SK-N-SH treated with all-trans-retinoic acid at 6 μM for 48 hours (cell line): ENCODE measurements around the gene LRRC4B.

ENCODE experiments used
- ATAC-seq: fragments of 200-7000 bp; cut with Tn5 transposase; 3 replicates; pipeline ENCODE4 v1.9.1; 2020; ENCODE audit warnings: mild to moderate bottlenecking, moderate library complexity
- ARNTL ChIP-seq: fragments of 450-650 bp; formaldehyde crosslinking; IDR thresholded peaks from 2 replicates; pipeline ENCODE4 v1.5.0; 2020; ENCODE audit warnings: low read depth, mild to moderate bottlenecking, moderate library complexity, borderline replicate concordance
- BACH2 ChIP-seq: fragments of 250-450 bp; sonication (Bioruptor Pico); IDR thresholded peaks from 2 replicates; pipeline ENCODE4 v1.9.0; 2021; ENCODE audit warnings: mild to moderate bottlenecking, borderline replicate concordance
- CREB5 ChIP-seq: fragments of 250-450 bp; sonication (Bioruptor Pico); IDR thresholded peaks from 2 replicates; pipeline ENCODE4 v1.5.1; 2020; ENCODE audit warnings: low read depth, mild to moderate bottlenecking, moderate library complexity
- CSRNP3 ChIP-seq: fragments of 250-450 bp; sonication (Bioruptor Pico); IDR thresholded peaks from 2 replicates; pipeline ENCODE4 v1.5.1; 2021; ENCODE audit warnings: mild to moderate bottlenecking, moderate library complexity
- ESRRG ChIP-seq: fragments of 250-450 bp; sonication (Bioruptor Pico); IDR thresholded peaks from 2 replicates; pipeline ENCODE4 v1.6.1; 2021; ENCODE audit warnings: mild to moderate bottlenecking
- GLIS3 ChIP-seq: fragments of 250-450 bp; sonication (Bioruptor Pico); IDR thresholded peaks from 2 replicates; pipeline ENCODE4 v1.5.0; 2020; ENCODE audit warnings: mild to moderate bottlenecking, moderate library complexity
- ISL1 ChIP-seq: fragments of 250-450 bp; sonication (Bioruptor Pico); IDR thresholded peaks from 2 replicates; pipeline ENCODE4 v2.1.2; 2022; ENCODE audit warnings: mild to moderate bottlenecking, moderate library complexity
- OSR1 ChIP-seq: fragments of 250-450 bp; sonication (Bioruptor Pico); IDR thresholded peaks from 2 replicates; pipeline ENCODE4 v1.8.0; 2022; ENCODE audit warnings: moderate library complexity, mild to moderate bottlenecking, inconsistent platforms
- POU6F1 ChIP-seq: fragments of 250-450 bp; sonication (Bioruptor Pico); IDR thresholded peaks from 2 replicates; pipeline ENCODE4 v1.8.0; 2021; ENCODE audit warnings: low read depth, mild to moderate bottlenecking, moderate library complexity, borderline replicate concordance
- PPARA ChIP-seq: fragments of 250-450 bp; sonication (Bioruptor Pico); IDR thresholded peaks from 2 replicates; pipeline ENCODE4 v1.5.0; 2020; ENCODE audit warnings: mild to moderate bottlenecking, borderline replicate concordance
- RARB ChIP-seq: fragments of 250-450 bp; sonication (Bioruptor Pico); IDR thresholded peaks from 2 replicates; pipeline ENCODE4 v1.8.0; 2021; ENCODE audit warnings: mild to moderate bottlenecking, moderate library complexity
- SNAI2 ChIP-seq: fragments of 250-450 bp; sonication (Bioruptor Pico); IDR thresholded peaks from 2 replicates; pipeline ENCODE4 v1.5.0; 2020; ENCODE audit warnings: mild to moderate bottlenecking, moderate library complexity
- TCF4 ChIP-seq: fragments of 250-450 bp; sonication (Bioruptor Pico); IDR thresholded peaks from 2 replicates; pipeline ENCODE4 v1.8.0; 2021; ENCODE audit warnings: mild to moderate bottlenecking, moderate library complexity, borderline replicate concordance
- TOX ChIP-seq: fragments of 250-450 bp; sonication (Bioruptor Pico); IDR thresholded peaks from 2 replicates; pipeline ENCODE4 v1.8.0; 2021; ENCODE audit warnings: mild to moderate bottlenecking, moderate library complexity, borderline replicate concordance
- ZFP3 ChIP-seq: fragments of 250-450 bp; sonication (Bioruptor Pico); IDR thresholded peaks from 2 replicates; pipeline ENCODE4 v1.5.0; 2020; ENCODE audit warnings: mild to moderate bottlenecking, moderate library complexity
- ZFP30 ChIP-seq: fragments of 450-650 bp; formaldehyde crosslinking; IDR thresholded peaks from 2 replicates; pipeline ENCODE4 v1.5.0; 2022; ENCODE audit warnings: mild to moderate bottlenecking, moderate library complexity
- ZNF565 ChIP-seq: fragments of 450-650 bp; formaldehyde crosslinking; conservative IDR thresholded peaks from 2 replicates; pipeline ENCODE4 v1.5.0; 2020; ENCODE audit warnings: low read depth, mild to moderate bottlenecking, moderate library complexity
- ZNF70 ChIP-seq: fragments of 450-650 bp; formaldehyde crosslinking; IDR thresholded peaks from 2 replicates; pipeline ENCODE4 v1.5.0; 2020; ENCODE audit warnings: mild to moderate bottlenecking, moderate library complexity
- ZNF8 ChIP-seq: fragments of 450-650 bp; formaldehyde crosslinking; IDR thresholded peaks from 2 replicates; pipeline ENCODE4 v1.5.0; 2020; ENCODE audit warnings: mild to moderate bottlenecking, moderate library complexity
- TF ChIP-seq, protein P1 (sequence below): fragments of 250-450 bp; sonication (Bioruptor Pico); IDR thresholded peaks from 2 replicates; pipeline ENCODE4 v1.5.0; 2020; ENCODE audit warnings: mild to moderate bottlenecking, moderate library complexity
- TF ChIP-seq, protein P2 (sequence below): fragments of 250-450 bp; sonication (Bioruptor Pico); IDR thresholded peaks from 2 replicates; pipeline ENCODE4 v1.8.0; 2020; ENCODE audit warnings: mild to moderate bottlenecking, moderate library complexity, borderline replicate concordance

Gene LRRC4B

DNA sequence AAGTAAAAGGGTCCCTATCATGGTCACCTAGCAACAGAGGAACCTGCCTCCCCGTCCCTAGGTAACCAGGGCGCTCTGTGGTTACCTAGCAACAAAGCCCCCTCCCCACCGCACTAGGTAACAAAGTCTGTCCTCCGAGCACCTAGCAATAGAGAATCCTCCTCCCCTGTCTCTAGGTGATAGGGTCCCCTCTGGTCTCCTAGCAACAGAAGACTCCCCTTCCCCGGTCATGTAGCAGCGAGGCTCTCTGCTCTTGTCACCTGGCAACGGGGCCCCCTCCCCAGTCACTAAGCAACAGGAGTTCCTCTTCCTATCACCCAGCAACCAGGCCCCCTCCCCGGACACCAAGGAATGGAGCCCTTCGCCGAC, 57.6 kb downstream of the LRRC4B start:
- peak; percentile 3 for ATAC-seq
- no peak for TF ChIP-seq ZNF565
- no peak for TF ChIP-seq ARNTL (CRISPR knock-in tag)
- TF ChIP-seq ZFP3 (CRISPR knock-in tag), result no peak
- TF ChIP-seq TCF4, result no peak
- TF ChIP-seq, protein P1, sequence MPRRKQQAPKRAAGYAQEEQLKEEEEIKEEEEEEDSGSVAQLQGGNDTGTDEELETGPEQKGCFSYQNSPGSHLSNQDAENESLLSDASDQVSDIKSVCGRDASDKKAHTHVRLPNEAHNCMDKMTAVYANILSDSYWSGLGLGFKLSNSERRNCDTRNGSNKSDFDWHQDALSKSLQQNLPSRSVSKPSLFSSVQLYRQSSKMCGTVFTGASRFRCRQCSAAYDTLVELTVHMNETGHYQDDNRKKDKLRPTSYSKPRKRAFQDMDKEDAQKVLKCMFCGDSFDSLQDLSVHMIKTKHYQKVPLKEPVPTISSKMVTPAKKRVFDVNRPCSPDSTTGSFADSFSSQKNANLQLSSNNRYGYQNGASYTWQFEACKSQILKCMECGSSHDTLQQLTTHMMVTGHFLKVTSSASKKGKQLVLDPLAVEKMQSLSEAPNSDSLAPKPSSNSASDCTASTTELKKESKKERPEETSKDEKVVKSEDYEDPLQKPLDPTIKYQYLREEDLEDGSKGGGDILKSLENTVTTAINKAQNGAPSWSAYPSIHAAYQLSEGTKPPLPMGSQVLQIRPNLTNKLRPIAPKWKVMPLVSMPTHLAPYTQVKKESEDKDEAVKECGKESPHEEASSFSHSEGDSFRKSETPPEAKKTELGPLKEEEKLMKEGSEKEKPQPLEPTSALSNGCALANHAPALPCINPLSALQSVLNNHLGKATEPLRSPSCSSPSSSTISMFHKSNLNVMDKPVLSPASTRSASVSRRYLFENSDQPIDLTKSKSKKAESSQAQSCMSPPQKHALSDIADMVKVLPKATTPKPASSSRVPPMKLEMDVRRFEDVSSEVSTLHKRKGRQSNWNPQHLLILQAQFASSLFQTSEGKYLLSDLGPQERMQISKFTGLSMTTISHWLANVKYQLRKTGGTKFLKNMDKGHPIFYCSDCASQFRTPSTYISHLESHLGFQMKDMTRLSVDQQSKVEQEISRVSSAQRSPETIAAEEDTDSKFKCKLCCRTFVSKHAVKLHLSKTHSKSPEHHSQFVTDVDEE (CRISPR knock-in tag), result no peak

- no peak for TF ChIP-seq SNAI2 (CRISPR knock-in tag)
- no peak for TF ChIP-seq CSRNP3 (CRISPR knock-in tag)
- no peak for TF ChIP-seq RARB
- TF ChIP-seq CREB5 (CRISPR knock-in tag), result no peak
- no peak for TF ChIP-seq ZFP3 (CRISPR knock-in tag)
- no peak for TF ChIP-seq ZFP30 (CRISPR knock-in tag)
- no peak for TF ChIP-seq PPARA (CRISPR knock-in tag)
- TF ChIP-seq OSR1 (CRISPR knock-in tag), result no peak
- TF ChIP-seq TOX, result no peak
- no peak for TF ChIP-seq ESRRG (CRISPR knock-in tag)
- TF ChIP-seq ZNF70 (CRISPR knock-in tag), result no peak
- no peak for TF ChIP-seq ZNF565
- TF ChIP-seq, all 23 proteins: peak for 0
- peak; percentile 5; the same call in 2 of the 3 replicates for ATAC-seq
Observed at GRCh38 chr19:50510121-50510670, 58.0 kb downstream of the LRRC4B start.

DNA sequence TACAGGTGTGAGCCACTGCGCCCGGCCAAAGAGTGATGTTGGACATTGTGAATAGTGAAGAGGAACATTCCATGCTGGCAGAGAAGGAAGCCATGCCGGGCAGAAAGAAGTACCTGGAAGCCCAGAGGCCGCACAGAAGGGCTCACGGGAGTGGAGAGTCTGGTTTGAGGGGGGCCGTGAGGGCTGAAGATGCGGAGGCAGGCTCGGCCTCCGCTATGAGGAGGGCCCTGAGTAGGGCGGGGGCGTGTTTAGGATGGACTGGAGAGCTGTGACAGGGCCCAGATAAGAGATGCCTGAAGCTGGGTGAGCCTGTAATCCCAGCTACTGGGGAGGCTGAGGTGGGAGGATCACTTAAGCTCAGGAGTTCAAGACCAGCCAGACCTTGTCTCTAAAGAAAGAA, 58.9 kb downstream of the LRRC4B start:
- TF ChIP-seq PPARA (CRISPR knock-in tag) (no peak), CSRNP3 (CRISPR knock-in tag) (no peak), RARB (no peak), CREB5 (CRISPR knock-in tag) (no peak), ZFP3 (CRISPR knock-in tag) (no peak), ZNF565 (no peak), ARNTL (CRISPR knock-in tag) (no peak), ZFP30 (CRISPR knock-in tag) (no peak), GLIS3 (no peak), ISL1 (CRISPR knock-in tag) (no peak), POU6F1 (no peak), ESRRG (CRISPR knock-in tag) (no peak), SNAI2 (CRISPR knock-in tag) (no peak), OSR1 (CRISPR knock-in tag) (no peak), TOX (no peak), BACH2 (CRISPR knock-in tag) (no peak), ZNF70 (CRISPR knock-in tag) (no peak), ZNF8 (CRISPR knock-in tag) (no peak)
- TF ChIP-seq, protein P2, sequence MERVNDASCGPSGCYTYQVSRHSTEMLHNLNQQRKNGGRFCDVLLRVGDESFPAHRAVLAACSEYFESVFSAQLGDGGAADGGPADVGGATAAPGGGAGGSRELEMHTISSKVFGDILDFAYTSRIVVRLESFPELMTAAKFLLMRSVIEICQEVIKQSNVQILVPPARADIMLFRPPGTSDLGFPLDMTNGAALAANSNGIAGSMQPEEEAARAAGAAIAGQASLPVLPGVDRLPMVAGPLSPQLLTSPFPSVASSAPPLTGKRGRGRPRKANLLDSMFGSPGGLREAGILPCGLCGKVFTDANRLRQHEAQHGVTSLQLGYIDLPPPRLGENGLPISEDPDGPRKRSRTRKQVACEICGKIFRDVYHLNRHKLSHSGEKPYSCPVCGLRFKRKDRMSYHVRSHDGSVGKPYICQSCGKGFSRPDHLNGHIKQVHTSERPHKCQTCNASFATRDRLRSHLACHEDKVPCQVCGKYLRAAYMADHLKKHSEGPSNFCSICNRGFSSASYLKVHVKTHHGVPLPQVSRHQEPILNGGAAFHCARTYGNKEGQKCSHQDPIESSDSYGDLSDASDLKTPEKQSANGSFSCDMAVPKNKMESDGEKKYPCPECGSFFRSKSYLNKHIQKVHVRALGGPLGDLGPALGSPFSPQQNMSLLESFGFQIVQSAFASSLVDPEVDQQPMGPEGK (CRISPR knock-in tag), result no peak
- TF ChIP-seq, protein P1 (CRISPR knock-in tag), result no peak
- ATAC-seq, result no peak
